HUES6 (cell line): ENCODE data around the gene HHIPL1.

Experiments used
- H3K27ac ChIP-seq: 2 replicates; pipeline ENCODE4 v1.7.0; 2013; ENCODE audit warnings: low read depth, mild to moderate bottlenecking, low read length, inconsistent platforms
- H3K27me3 ChIP-seq: 2 replicates; pipeline ENCODE4 v1.6.1; 2013; ENCODE audit warnings: low read length; ENCODE audit not compliant: control insufficient read depth, insufficient read depth
- H3K36me3 ChIP-seq: 2 replicates; pipeline ENCODE4 v1.6.1; 2013; ENCODE audit warnings: low read length; ENCODE audit not compliant: control insufficient read depth, insufficient read depth
- H3K4me1 ChIP-seq: 2 replicates; pipeline ENCODE4 v1.6.1; 2013; ENCODE audit warnings: low read length; ENCODE audit not compliant: control insufficient read depth, insufficient read depth
- H3K4me3 ChIP-seq: 2 replicates; pipeline ENCODE4 v1.5.1; 2013; ENCODE audit warnings: low read depth, low read length
- H3K9ac ChIP-seq: one replicate; pipeline ENCODE4 v1.6.1; 2013; ENCODE audit warnings: mild to moderate bottlenecking, low read length
- H3K9me3 ChIP-seq: 2 replicates; pipeline ENCODE4 v1.6.1; 2013; ENCODE audit warnings: low read depth, low read length; ENCODE audit not compliant: control insufficient read depth, insufficient read depth

The HHIPL1 gene

DNA sequence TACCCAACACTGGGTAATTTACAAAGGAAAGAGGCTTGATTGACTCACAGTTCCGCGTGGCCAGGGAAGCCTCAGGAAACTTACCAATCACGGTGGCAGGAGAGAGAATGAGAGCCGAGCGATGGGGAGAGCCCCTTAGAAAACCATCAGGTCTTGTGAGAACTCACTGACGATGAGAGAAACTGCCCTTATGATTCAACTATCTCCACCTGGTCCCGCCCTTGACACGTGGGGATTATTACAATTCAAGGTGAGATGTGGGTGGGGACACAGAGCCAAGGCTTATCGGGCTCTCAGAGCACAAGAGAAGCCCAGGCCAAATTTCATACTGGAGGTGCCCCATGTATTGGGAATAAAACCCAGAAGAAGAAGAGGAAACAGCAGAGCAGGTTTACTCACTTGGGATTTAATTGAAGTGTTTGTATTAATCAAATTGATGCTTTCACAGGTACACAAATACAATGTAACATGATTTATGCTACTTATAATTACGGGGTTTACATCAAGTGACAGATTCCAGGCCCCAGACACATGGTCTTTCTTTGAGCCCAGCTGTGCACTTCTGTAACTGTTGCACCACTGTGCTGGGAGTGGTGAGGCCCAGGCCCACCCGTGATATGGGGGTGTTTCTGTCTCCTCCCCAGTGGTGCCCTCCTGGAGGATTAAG lies 32.7 kb upstream of the HHIPL1 start:
- H3K27ac ChIP-seq, result no peak overlapping the region
- no peaks in the 10 kb centered on the region for H3K9me3 ChIP-seq
- no peak overlapping the region for H3K9ac ChIP-seq
- H3K4me3 ChIP-seq, result no peak overlapping the region
- no peaks in the 10 kb centered on the region for H3K36me3 ChIP-seq
- H3K27me3 ChIP-seq, result 0 out of 2 replicates have a peak, but pooled peaks cover 3% of the 10 kb centered on the region
- H3K4me1 ChIP-seq, result 0 out of 2 replicates have a peak, but pooled peaks cover 4% of the 10 kb centered on the region

DNA sequence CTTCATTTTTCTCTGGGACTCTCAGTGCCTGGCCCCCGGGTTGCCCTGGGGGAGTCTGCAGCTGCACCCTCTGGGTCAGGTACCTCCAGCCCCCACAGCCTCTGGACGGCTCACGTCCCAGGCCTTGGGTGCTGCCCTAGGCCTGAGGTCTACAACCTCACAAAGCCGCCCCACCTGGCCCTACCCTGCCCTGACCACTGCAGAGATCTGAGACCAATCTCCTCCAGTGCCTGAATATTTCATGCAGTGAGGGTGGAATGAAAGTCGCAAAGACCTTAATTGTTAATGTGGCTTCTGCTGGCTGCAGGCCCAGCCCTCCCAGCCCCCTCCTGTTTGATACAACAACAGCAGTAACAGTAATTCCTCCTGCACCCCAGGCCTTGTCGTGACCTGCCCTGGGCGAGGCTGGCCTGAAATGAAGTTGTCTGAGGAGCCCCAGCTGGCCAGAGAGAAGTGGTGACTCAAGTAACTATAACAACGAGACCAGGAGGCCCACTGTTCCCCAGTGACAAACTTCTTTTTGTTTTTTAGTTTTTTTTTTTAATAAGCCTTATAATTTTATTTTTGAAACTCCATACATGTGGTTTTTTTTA lies 32.1 kb upstream of the HHIPL1 start:
- Histone ChIP-seq H3K9ac (no peak overlapping the region), H3K4me1 (0 out of 2 replicates have a peak, but pooled peaks cover 4% of the 10 kb centered on the region), H3K4me3 (no peak overlapping the region), H3K27ac (no peak overlapping the region), H3K36me3 (no peaks in the 10 kb centered on the region), H3K9me3 (no peaks in the 10 kb centered on the region), H3K27me3 (0 out of 2 replicates have a peak, but pooled peaks cover 3% of the 10 kb centered on the region)

DNA sequence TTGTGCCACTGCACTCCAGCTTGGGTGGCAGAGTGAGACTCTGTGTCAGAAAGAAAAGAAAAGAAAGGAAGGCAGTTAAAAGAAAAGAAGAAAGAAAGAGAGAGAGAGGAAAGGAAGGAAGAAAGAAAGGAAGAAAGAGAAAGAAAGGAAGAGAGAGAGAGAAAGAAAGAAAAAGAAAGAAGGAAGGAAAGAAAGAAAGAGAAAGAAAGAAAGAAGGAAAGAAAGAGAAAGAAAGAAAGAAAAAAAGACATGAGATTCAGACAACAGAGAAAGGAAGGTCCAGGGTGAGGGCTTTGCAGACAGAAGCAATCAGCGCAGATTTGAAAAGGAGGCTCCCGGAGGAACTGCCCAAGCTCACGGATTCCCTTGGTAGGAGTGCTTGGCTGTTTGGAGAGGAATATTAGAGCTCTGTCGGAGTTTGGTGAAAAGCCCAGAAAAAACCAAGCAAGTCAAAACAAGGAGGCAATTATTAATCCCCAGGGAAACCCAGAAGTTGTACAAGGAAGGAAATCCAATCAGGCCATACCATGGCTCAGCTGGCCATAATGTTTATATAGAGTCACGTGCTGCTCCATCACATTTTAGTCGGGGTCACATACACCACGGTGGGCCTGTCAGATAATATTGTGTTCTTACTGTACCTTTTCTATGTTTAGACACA lies 29.3 kb upstream of the HHIPL1 start:
- H3K27me3 ChIP-seq, result no peaks in the 10 kb centered on the region
- H3K9me3 ChIP-seq, result no peaks in the 10 kb centered on the region
- peaks cover 13% of the 10 kb centered on the region for H3K4me1 ChIP-seq
- H3K4me3 ChIP-seq, result no peak overlapping the region
- no peak overlapping the region for H3K9ac ChIP-seq
- no peak overlapping the region for H3K27ac ChIP-seq
- H3K36me3 ChIP-seq, result no peaks in the 10 kb centered on the region

DNA sequence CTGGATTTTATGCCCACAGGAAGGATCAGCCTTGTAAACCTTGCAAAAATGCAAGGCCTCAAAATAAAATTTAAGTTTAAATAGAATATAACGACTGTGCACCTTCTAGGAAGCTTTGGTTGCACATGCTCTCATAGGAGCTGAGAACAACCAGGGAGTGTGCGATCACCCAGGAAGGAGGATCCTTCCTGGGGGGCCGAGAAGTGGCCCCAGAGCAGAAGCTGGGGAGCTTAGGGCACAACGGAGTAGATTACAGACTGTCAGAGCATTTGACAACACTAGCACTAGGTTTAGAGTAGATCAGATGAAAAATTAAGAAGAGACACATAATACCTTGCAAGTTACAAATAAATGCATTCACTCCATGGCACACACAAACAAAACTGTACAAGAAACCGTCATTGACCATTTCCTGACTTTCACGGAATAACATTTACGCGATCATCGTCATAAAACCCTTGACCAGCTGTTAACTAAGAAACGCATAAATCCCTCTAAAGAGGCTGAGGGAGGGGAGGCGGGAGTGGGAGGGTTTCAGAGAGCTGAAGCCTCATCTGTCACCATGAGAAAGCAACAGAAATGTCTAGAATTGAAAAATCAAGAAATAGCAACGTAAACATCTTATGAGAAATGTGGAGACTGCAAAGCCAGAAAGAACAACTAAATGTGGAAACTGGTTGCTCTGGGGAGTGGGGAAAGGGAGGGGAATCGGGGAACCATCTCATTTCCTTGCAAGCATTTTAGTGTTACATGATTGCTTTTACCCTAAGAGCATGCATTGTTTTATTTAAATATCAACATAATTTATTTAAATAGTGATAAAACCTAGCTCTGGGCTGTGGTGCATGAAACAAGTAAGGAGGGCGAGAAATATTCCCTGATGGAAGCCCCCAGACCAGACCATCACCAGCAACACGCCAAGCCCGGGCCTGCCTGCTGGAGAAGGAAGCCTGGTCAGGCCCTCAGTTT lies 27.8 kb upstream of the HHIPL1 start:
- Histone ChIP-seq H3K9me3 (no peaks in the 10 kb centered on the region), H3K27ac (no peak overlapping the region), H3K4me1 (peaks cover 13% of the 10 kb centered on the region), H3K4me3 (no peak overlapping the region), H3K9ac (no peak overlapping the region), H3K36me3 (no peaks in the 10 kb centered on the region), H3K27me3 (no peaks in the 10 kb centered on the region)

DNA sequence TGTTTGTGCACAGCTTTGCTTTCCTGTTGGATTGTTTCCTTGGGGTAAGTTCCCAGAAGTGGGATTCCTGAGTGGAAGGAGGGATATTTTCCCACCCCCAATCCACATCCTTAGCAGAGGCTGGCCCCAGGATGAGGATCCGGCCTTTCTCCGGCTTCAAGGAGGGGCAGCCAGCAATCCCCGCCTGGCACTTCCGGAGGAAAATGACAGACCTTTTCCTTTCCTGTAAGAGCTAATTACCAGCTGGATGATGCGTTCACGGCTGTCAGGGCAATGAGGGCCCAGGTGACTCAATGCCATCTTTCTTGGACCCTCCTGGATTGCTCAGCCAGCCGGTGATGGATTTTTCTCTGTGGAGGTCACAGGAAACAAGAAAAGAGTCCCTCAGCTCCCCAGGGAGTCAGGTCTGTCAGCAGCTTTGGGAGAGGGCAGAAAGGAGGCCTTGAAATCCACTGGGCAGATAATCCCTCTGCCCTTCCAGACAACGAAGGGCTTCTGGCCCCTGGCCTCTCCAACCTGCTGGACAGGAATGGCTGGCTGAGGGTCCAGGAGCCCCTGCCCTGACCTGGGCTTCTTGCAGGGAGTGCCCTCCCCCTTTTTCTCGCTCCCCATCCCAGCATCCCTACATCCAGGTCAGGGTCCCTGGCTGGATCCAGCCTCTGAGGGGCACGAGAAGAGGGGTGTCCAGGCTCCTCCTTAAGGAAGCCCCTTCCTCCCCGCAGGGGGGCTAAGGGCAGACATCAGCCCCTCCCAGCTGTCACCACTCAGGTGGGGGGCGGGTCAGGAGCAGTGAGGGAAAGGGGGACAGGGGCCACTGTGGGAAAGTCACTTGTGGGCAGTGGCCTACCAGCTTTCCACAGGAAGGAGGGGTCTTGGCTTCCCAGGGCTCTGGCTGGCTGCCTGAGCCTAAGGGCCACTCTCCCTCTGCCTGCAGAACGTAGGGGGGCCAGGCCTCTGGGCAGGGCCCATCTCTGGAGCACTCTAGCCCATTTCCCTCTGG lies 24.8 kb upstream of the HHIPL1 start:
- Histone ChIP-seq H3K36me3 (no peaks in the 10 kb centered on the region), H3K9me3 (no peaks in the 10 kb centered on the region), H3K4me3 (no peak overlapping the region), H3K9ac (no peak overlapping the region), H3K27me3 (no peaks in the 10 kb centered on the region), H3K4me1 (peaks cover 13% of the 10 kb centered on the region), H3K27ac (no peak overlapping the region)

DNA sequence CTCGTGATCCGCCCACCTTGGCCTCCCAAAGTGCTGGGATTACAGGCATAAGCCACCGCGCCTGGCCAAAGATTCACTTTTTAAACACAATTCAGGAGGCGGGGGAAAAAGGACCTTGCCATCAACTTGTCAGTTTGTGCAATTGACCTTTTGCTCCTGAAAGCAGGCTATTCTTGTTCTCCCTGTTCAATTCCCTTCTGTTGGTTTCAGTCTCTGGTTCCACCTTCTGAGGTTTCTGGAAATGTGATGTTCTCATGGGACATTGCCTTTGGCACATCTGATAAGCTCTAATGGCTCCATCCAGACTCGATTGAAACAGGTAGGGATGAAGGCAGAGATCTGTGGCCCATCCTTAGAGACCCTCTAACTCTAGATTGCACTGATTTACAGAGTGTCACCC lies 23.0 kb upstream of the HHIPL1 start:
- no peak overlapping the region for H3K9ac ChIP-seq
- H3K27me3 ChIP-seq, result no peaks in the 10 kb centered on the region
- no peak overlapping the region for H3K4me3 ChIP-seq
- no peak overlapping the region for H3K27ac ChIP-seq
- H3K36me3 ChIP-seq, result no peaks in the 10 kb centered on the region
- peaks cover 16% of the 10 kb centered on the region for H3K4me1 ChIP-seq
- no peaks in the 10 kb centered on the region for H3K9me3 ChIP-seq

DNA sequence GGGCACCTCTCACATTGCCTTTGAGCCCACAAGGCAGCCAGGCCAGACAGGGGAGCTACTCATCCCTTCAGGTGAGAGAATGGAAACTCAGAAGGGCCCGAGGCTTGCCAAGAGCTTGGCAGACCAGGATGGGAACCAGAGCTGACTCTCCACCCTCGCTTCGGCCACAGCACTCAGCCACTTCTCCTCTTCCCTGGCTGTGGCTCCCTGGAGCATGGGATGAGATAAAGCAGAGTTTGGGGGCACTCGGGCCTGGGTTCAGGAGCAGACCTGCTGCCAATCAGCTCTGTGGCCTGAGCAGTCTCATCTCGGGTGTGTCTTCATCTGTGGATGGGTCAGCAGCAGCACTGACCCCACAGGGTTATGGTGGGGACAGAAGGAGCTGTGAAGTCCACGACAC lies 20.9 kb upstream of the HHIPL1 start:
- Histone ChIP-seq H3K27me3 (no peaks in the 10 kb centered on the region), H3K4me3 (no peak overlapping the region), H3K9ac (no peak overlapping the region), H3K36me3 (no peaks in the 10 kb centered on the region), H3K9me3 (no peaks in the 10 kb centered on the region), H3K4me1 (peaks cover 18% of the 10 kb centered on the region), H3K27ac (no peak overlapping the region)

DNA sequence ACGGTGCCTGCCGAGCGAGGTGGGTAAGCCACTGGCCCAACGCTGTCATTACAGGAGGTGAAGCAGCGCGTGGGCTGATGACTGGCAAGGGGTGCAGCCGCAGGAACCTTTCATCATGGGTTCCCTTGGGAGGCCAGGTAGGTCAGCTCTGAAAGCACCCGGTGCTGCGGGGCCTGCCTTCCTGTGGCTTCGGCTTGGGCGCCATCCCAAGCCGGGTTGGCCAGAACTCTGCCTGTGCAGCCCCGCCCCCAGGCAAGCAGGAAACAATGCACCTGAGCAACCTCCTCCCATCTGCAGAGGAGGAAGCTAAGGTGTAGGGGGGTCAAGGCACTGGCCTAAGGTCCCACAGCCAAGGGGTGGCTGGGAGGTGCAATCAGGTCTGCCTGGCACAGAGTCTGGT lies 20.0 kb upstream of the HHIPL1 start:
- peaks cover 14% of the 10 kb centered on the region for H3K4me1 ChIP-seq
- no peaks in the 10 kb centered on the region for H3K27me3 ChIP-seq
- no peak overlapping the region for H3K27ac ChIP-seq
- no peaks in the 10 kb centered on the region for H3K36me3 ChIP-seq
- no peaks in the 10 kb centered on the region for H3K9me3 ChIP-seq
- no peak overlapping the region for H3K4me3 ChIP-seq
- no peak overlapping the region for H3K9ac ChIP-seq

DNA sequence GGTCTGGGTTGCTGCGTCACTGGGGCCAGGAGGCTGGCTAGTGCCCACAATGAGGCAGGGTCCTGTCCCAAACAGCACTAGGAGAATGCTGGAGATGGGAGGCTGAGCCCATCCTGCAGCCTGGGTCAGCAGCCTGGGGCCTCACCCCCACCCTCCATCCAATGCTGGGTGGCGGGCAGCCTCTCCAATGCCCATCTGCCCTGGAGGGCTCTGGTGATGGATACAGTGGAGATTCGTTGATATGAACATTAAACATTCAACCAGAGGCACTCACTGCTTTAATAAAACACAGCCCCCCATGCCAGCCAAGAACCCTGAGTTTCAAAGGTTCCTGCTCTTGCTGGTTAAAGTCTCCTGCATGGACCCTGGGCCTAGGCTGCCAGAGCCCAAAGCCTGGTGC lies 19.5 kb upstream of the HHIPL1 start:
- Histone ChIP-seq H3K36me3 (no peaks in the 10 kb centered on the region), H3K27me3 (no peaks in the 10 kb centered on the region), H3K9me3 (no peaks in the 10 kb centered on the region), H3K4me1 (peaks cover 9% of the 10 kb centered on the region), H3K4me3 (no peak overlapping the region), H3K27ac (no peak overlapping the region), H3K9ac (no peak overlapping the region)
